DOHH2 (cell line): ENCODE results near the gene CCP110.

Source experiments
- H3F3A ChIP-seq: fragments of 200-600 bp; sonication (generic), shearing (Covaris generic); 2 replicates; pipeline ENCODE4 v1.6.0; 2016; ENCODE audit warnings: antibody characterized with exemption, mild to moderate bottlenecking; ENCODE audit not compliant: control insufficient read depth, insufficient read depth
- H3K27ac ChIP-seq: fragments of 200-600 bp; sonication (generic); 2 replicates; pipeline ENCODE4 v1.5.1; 2014; ENCODE audit warnings: low read depth, mild to moderate bottlenecking, low read length, moderate library complexity
- H3K27me3 ChIP-seq: fragments of 200-600 bp; sonication (generic); 2 replicates; pipeline ENCODE4 v1.6.1; 2014; ENCODE audit warnings: mild to moderate bottlenecking, low read length, mixed read lengths; ENCODE audit not compliant: control insufficient read depth
- H3K36me3 ChIP-seq: fragments of 200-600 bp; sonication (generic); 2 replicates; pipeline ENCODE4 v1.6.1; 2014; ENCODE audit warnings: mild to moderate bottlenecking, low read length, moderate library complexity, mixed read lengths; ENCODE audit not compliant: control insufficient read depth
- H3K4me1 ChIP-seq: fragments of 200-600 bp; sonication (generic); 2 replicates; pipeline ENCODE4 v1.6.1; 2014; ENCODE audit warnings: mild to moderate bottlenecking, low read length, mixed read lengths; ENCODE audit not compliant: control insufficient read depth
- H3K4me2 ChIP-seq: fragments of 200-600 bp; sonication (generic); 2 replicates; pipeline ENCODE4 v1.6.0; 2014; ENCODE audit warnings: mild to moderate bottlenecking, low read length, moderate library complexity
- H3K4me3 ChIP-seq: fragments of 200-600 bp; sonication (generic); 2 replicates; pipeline ENCODE4 v1.5.1; 2014; ENCODE audit warnings: mild to moderate bottlenecking, low read length, mixed read lengths
- H3K79me2 ChIP-seq: fragments of 200-600 bp; sonication (generic); 2 replicates; pipeline ENCODE4 v1.6.1; 2014; ENCODE audit warnings: mild to moderate bottlenecking, low read length, mixed read lengths; ENCODE audit not compliant: control insufficient read depth
- H3K9me2 ChIP-seq: fragments of 200-600 bp; sonication (generic); replicated peaks from 2 replicates; pipeline ENCODE4 v1.6.1; 2014; ENCODE audit warnings: mild to moderate bottlenecking, low read length, mixed read lengths; ENCODE audit not compliant: control insufficient read depth
- H3K9me3 ChIP-seq: fragments of 200-600 bp; sonication (generic); 2 replicates; pipeline ENCODE4 v1.6.1; 2014; ENCODE audit warnings: antibody characterized with exemption, low read length, mixed read lengths; ENCODE audit not compliant: control insufficient read depth, insufficient read depth
- H4K20me1 ChIP-seq: fragments of 200-600 bp; sonication (generic); 2 replicates; pipeline ENCODE4 v1.6.0; 2014; ENCODE audit warnings: low read depth, mild to moderate bottlenecking, antibody characterized with exemption, low read length, moderate library complexity; ENCODE audit not compliant: control insufficient read depth, insufficient read depth
- EZH2phosphoT487 ChIP-seq: fragments of 200-600 bp; sonication (generic); IDR thresholded peaks from 2 replicates; pipeline ENCODE4 v1.6.1; 2017; ENCODE audit warnings: borderline replicate concordance, mild to moderate bottlenecking, antibody characterized with exemption, low read length, moderate library complexity, mixed read lengths
- TF ChIP-seq, protein P1 (sequence below): fragments of 200-600 bp; sonication (generic); IDR thresholded peaks from one replicate; pipeline ENCODE4 v1.5.1; 2014; ENCODE audit warnings: antibody characterized with exemption, mild to moderate bottlenecking, low read depth, low read length; ENCODE audit not compliant: poor library complexity, severe bottlenecking

Gene CCP110

DNA sequence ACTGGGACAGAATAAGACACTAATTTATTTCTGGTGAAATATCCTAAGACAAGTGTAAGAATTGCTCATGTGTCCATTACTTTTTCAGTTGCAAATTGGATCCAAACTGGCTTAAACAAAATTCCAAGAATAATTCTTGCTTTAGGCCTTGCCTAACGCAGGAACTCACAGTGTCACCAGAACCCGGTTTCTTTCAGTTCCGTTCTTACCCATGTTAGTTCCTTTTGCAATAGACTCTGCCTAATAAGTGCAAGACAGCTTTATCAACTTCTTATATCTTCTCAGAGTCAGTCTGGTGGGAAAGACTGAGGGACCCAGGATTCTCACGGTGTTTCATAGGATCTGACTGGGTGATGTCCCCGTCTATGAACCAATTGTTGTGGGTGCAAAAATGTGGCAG lies 26.6 kb upstream of the CCP110 start:
- Histone ChIP-seq H3K79me2 (no peaks in the 10 kb centered on the region), H3K9me3 (no peaks in the 10 kb centered on the region), H3K4me2 (no peak overlapping the region), H3K27ac (no peak overlapping the region), H3K9me2 (no peaks in the 10 kb centered on the region), H3K4me1 (peaks cover 10% of the 10 kb centered on the region), H4K20me1 (no peaks in the 10 kb centered on the region), H3K4me3 (no peak overlapping the region), H3K27me3 (no peaks in the 10 kb centered on the region), H3F3A (no peaks in the 10 kb centered on the region), H3K36me3 (peaks cover 18% of the 10 kb centered on the region)
- TF ChIP-seq, protein P1, sequence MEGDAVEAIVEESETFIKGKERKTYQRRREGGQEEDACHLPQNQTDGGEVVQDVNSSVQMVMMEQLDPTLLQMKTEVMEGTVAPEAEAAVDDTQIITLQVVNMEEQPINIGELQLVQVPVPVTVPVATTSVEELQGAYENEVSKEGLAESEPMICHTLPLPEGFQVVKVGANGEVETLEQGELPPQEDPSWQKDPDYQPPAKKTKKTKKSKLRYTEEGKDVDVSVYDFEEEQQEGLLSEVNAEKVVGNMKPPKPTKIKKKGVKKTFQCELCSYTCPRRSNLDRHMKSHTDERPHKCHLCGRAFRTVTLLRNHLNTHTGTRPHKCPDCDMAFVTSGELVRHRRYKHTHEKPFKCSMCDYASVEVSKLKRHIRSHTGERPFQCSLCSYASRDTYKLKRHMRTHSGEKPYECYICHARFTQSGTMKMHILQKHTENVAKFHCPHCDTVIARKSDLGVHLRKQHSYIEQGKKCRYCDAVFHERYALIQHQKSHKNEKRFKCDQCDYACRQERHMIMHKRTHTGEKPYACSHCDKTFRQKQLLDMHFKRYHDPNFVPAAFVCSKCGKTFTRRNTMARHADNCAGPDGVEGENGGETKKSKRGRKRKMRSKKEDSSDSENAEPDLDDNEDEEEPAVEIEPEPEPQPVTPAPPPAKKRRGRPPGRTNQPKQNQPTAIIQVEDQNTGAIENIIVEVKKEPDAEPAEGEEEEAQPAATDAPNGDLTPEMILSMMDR = no peak
- TF ChIP-seq EZH2phosphoT487 = no peak

DNA sequence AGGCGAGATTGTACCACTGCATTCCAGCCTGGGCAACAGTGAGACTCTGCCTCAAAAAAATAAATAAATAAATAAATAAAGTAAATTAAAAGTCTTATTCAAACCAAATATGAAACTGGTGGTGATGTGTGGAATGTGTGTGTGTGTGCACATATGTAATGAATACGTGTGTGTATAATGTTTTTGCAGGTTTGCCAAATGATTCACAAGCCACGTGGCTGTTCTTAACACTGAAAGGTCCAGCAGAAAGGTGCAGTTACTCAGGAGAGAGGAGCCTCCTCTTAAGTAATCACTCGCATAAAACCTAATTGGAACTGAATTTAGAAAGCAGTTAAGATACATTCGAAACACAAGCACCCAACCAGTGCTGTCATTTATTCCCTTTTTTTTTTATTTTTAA lies 24.7 kb upstream of the CCP110 start:
- Histone ChIP-seq H3F3A (no peaks in the 10 kb centered on the region), H4K20me1 (no peaks in the 10 kb centered on the region), H3K4me3 (no peak overlapping the region), H3K36me3 (peaks cover 34% of the 10 kb centered on the region), H3K9me2 (no peaks in the 10 kb centered on the region), H3K27me3 (no peaks in the 10 kb centered on the region), H3K27ac (no peak overlapping the region), H3K79me2 (no peaks in the 10 kb centered on the region), H3K4me1 (peaks cover 3% of the 10 kb centered on the region), H3K9me3 (no peaks in the 10 kb centered on the region), H3K4me2 (no peak overlapping the region)
- no peak for TF ChIP-seq EZH2phosphoT487
- TF ChIP-seq, protein P1 = no peak

DNA sequence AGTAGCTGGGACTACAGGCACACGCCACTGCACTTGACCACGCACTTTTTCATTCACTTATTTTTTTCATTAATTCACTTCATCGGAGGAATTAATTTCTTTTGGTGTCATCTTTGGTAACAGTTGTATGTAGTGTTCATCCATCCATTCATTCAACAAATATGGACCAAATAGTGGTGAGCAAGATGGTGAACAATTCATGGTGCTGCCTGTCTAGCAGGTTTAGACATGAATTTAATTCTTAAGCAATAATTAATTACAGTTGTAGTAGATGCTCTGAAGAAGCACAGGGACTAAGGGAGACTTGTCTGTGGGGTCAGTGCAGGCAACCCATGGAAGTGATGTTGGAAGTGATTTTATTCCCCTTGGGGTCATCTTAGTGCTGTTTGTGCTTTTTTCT lies 24.3 kb upstream of the CCP110 start:
- H3K27ac ChIP-seq = no peak overlapping the region
- H3K9me2 ChIP-seq = no peaks in the 10 kb centered on the region
- H3K4me2 ChIP-seq = no peak overlapping the region
- TF ChIP-seq, protein P1 = no peak
- no peak for TF ChIP-seq EZH2phosphoT487
- no peak overlapping the region for H3K4me3 ChIP-seq
- H3K79me2 ChIP-seq = no peaks in the 10 kb centered on the region
- H3F3A ChIP-seq = no peaks in the 10 kb centered on the region
- H3K36me3 ChIP-seq = peaks cover 39% of the 10 kb centered on the region
- H3K27me3 ChIP-seq = no peaks in the 10 kb centered on the region
- H3K9me3 ChIP-seq = no peaks in the 10 kb centered on the region
- H3K4me1 ChIP-seq = no peaks in the 10 kb centered on the region
- H4K20me1 ChIP-seq = no peaks in the 10 kb centered on the region

DNA sequence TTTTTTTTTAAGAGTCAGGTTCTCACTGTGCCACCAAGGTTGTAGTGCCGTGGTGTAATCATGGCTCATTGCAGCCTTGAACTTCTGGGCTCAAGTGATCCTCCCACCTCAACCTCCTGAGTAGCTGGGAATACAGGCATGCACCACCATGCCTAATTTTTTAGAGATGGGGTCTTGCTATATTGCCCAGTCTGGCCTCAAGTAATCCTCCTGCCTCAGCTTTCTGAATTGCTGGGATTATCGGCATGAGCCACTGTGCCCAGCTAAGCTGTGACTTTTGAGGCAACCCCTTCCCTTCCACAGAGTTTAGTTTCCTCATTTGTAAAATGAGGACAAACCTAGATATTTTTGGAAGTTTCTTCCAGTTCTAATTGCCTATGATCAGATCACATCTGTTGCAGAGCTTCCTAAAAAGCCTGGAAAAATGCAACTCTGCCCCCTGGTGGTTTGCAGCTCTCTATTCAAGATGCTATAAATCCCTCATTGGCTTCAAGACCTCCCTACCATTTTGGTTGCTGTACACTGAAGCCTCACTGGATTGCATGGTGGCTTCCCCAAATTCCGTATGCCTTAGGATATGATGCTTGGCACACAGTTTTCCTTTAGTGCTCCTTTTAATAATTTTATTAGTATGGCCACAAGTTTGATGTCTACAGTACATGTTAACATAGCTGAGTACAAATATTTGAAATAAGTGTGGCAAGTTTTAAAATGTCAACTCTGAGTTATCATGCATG lies 21.2 kb upstream of the CCP110 start:
- Histone ChIP-seq H3K79me2 (no peaks in the 10 kb centered on the region), H3K36me3 (peaks cover 61% of the 10 kb centered on the region), H3K27ac (no peak overlapping the region), H3K4me3 (no peak overlapping the region), H3K4me2 (no peak overlapping the region), H3F3A (no peaks in the 10 kb centered on the region), H3K4me1 (no peaks in the 10 kb centered on the region), H3K9me2 (no peaks in the 10 kb centered on the region), H3K27me3 (no peaks in the 10 kb centered on the region), H4K20me1 (no peaks in the 10 kb centered on the region), H3K9me3 (no peaks in the 10 kb centered on the region)
- no peak for TF ChIP-seq EZH2phosphoT487
- TF ChIP-seq, protein P1 = peak; percentile 74
